Parathyroid adenoma (tissue), 2 donors: ENCODE measurements around the gene TPD52L2.

ENCODE experiments used
- H2AFZ ChIP-seq: fragments of 300-600 bp; sonication (generic); one replicate; pipeline ENCODE4 v1.7.0; 2017; ENCODE audit warnings: antibody characterized with exemption, mild to moderate bottlenecking
- H3K27ac ChIP-seq: fragments of 300-600 bp; sonication (generic); one replicate; pipeline ENCODE4 v1.7.0; 2017
- H3K27me3 ChIP-seq: fragments of 300-600 bp; sonication (generic); one replicate; pipeline ENCODE4 v1.7.0; 2017; ENCODE audit warnings: low read length; ENCODE audit not compliant: control insufficient read depth, insufficient read depth
- H3K36me3 ChIP-seq: fragments of 300-600 bp; sonication (generic); one replicate; pipeline ENCODE4 v1.7.0; 2017; ENCODE audit warnings: low read length; ENCODE audit not compliant: control insufficient read depth, insufficient read depth
- H3K4me1 ChIP-seq: fragments of 300-600 bp; sonication (generic); one replicate; pipeline ENCODE4 v1.7.0; 2017; ENCODE audit warnings: control low read depth
- H3K4me2 ChIP-seq: fragments of 300-600 bp; sonication (generic); one replicate; pipeline ENCODE4 v1.7.0; 2017; ENCODE audit warnings: low read length
- H3K4me3 ChIP-seq: fragments of 300-600 bp; sonication (generic); one replicate; pipeline ENCODE4 v1.7.0; 2017; ENCODE audit warnings: low read depth, low read length
- H3K79me2 ChIP-seq: fragments of 300-600 bp; sonication (generic); one replicate; pipeline ENCODE4 v1.7.0; 2017; ENCODE audit warnings: control low read depth
- H3K9ac ChIP-seq: fragments of 300-600 bp; sonication (generic); one replicate; pipeline ENCODE4 v1.7.0; 2017; ENCODE audit warnings: mild to moderate bottlenecking
- H3K9me3 ChIP-seq: fragments of 300-600 bp; sonication (generic); one replicate; pipeline ENCODE4 v1.7.0; 2017; ENCODE audit warnings: low read length; ENCODE audit not compliant: control insufficient read depth
- CTCF ChIP-seq: fragments of 300-600 bp; sonication (generic); IDR thresholded peaks from one replicate; pipeline ENCODE4 v1.7.0; 2017; ENCODE audit warnings: antibody characterized with exemption, mild to moderate bottlenecking
- donor health status: primary hyperparathyroidism.

TPD52L2 gene

GRCh38 chr20:63858393-63859165 lies 6.5 kb upstream of the TPD52L2 start:
- no peak overlapping the region for H3K4me3 ChIP-seq
- peaks cover 14% of the 10 kb centered on the region for H3K4me1 ChIP-seq
- peak overlapping the region; percentile 35 for H2AFZ ChIP-seq
- H3K9me3 ChIP-seq, result no peaks in the 10 kb centered on the region
- TF ChIP-seq CTCF, result peak; percentile 28
- H3K9ac ChIP-seq, result no peak overlapping the region
- H3K4me2 ChIP-seq, result no peak overlapping the region
- no peaks in the 10 kb centered on the region for H3K27me3 ChIP-seq
- H3K36me3 ChIP-seq, result no peaks in the 10 kb centered on the region
- no peaks in the 10 kb centered on the region for H3K79me2 ChIP-seq
- H3K27ac ChIP-seq, result peak overlapping the region; percentile 12

- Histone ChIP-seq H2AFZ (no peak overlapping the region), H3K27me3 (no peaks in the 10 kb centered on the region), H3K9me3 (no peaks in the 10 kb centered on the region), H3K9ac (no peak overlapping the region), H3K4me2 (no peak overlapping the region), H3K27ac (peak overlapping the region; percentile 12), H3K36me3 (no peaks in the 10 kb centered on the region), H3K4me3 (no peak overlapping the region), H3K79me2 (no peaks in the 10 kb centered on the region), H3K4me1 (peaks cover 19% of the 10 kb centered on the region)
- no peak for TF ChIP-seq CTCF
Observed at GRCh38 chr20:63859166-63859699, 5.8 kb upstream of the TPD52L2 start.

GRCh38 chr20:63860325-63861051 lies 4.6 kb upstream of the TPD52L2 start:
- Histone ChIP-seq H3K4me2 (no peak overlapping the region), H3K36me3 (no peaks in the 10 kb centered on the region), H3K4me1 (peaks cover 11% of the 10 kb centered on the region), H3K79me2 (peaks cover 1% of the 10 kb centered on the region), H3K27ac (no peak overlapping the region), H3K27me3 (no peaks in the 10 kb centered on the region), H3K9me3 (no peaks in the 10 kb centered on the region), H3K9ac (no peak overlapping the region), H2AFZ (no peak overlapping the region), H3K4me3 (no peak overlapping the region)
- no peak for TF ChIP-seq CTCF

- peaks cover 10% of the 10 kb centered on the region for H3K79me2 ChIP-seq
- no peak within 1 kb of the TSS for H3K27ac ChIP-seq
- no peak for TF ChIP-seq CTCF
- no peak within 1 kb of the TSS for H3K4me3 ChIP-seq
- H2AFZ ChIP-seq, result no peak within 1 kb of the TSS
- no peak within 1 kb of the TSS for H3K9ac ChIP-seq
- H3K27me3 ChIP-seq, result no peaks in the 10 kb centered on the region
- no peaks in the 10 kb centered on the region for H3K36me3 ChIP-seq
- H3K4me1 ChIP-seq, result peaks cover 11% of the 10 kb centered on the region
- H3K4me2 ChIP-seq, result no peak within 1 kb of the TSS
- no peaks in the 10 kb centered on the region for H3K9me3 ChIP-seq
Observed at GRCh38 chr20:63861365-63861934, 3.6 kb upstream of the TPD52L2 start, which contains the start of gene ABHD16B. Gene ABHD16B (plus strand): TSS chr20:63861498. CDS start chr20:63861541, 43 bp downstream.
